HG03457 (cell line): Measurements from ENCODE around the gene PAX7.
"Not testable (repeated sequence)": the region's sequence is repeated elsewhere in the genome, so short reads cannot be mapped to it uniquely, and the experiment has no call there.

Experiments used
- ATAC-seq: cut with Tn5 transposase; IDR thresholded peaks from one replicate; pipeline ENCODE4 v1.9.1; 2021; ENCODE audit warnings: moderate number of reproducible peaks; ENCODE audit not compliant: unreplicated experiment

Gene PAX7

DNA sequence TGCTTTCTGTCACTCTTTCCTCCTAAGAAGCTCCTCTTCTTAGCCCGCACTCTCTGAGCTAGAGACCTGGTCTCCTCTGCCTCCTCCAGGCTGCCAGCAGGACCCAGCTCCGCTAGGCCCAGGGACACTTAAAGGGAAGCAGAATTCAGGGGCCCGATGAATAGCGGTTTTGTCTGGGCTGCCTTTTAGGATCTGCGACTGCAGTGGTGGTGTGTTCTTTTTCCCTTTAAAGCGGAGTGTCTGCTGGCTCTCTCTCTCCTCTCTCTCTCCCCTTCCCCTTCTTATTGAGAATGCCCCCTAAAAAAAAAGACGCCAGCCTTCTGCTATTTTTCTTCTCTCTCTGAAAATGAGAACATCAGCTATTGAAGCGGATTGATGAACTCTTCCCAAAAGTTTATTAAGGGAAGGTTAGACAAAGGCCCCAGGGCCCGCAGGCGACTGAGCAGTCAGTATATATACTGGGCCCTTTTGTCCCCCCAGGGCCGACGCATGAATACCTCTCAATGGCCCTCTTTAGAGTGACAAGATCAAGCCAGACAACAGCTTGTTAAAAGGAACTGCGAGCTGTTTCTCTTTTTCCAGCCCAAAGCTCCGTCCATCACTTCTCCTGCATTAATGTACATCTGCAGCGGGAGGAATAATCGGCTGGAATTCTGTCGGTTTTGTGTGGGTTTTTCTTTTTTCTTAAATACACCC, 27.0 kb downstream of the PAX7 start:
- no peak for ATAC-seq

DNA sequence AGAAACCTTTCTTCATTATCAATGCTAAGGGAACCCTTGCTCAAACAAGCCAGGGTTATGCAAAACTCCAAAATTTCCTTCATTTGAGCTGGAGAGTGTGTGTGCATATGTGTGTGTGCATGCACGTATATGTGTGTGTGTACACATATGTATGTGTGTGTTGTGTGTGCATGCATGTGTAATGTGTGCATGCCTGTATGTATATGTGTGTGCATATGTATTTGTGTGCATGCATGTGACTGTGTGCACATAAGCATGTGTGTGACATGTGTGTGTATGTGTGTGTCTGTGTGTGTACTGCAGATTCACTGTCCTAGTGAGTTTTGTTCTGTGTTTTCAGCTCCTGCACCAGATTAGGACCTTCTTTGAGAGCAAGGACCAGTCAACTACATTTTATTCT, 28.2 kb downstream of the PAX7 start:
- ATAC-seq: no peak

DNA sequence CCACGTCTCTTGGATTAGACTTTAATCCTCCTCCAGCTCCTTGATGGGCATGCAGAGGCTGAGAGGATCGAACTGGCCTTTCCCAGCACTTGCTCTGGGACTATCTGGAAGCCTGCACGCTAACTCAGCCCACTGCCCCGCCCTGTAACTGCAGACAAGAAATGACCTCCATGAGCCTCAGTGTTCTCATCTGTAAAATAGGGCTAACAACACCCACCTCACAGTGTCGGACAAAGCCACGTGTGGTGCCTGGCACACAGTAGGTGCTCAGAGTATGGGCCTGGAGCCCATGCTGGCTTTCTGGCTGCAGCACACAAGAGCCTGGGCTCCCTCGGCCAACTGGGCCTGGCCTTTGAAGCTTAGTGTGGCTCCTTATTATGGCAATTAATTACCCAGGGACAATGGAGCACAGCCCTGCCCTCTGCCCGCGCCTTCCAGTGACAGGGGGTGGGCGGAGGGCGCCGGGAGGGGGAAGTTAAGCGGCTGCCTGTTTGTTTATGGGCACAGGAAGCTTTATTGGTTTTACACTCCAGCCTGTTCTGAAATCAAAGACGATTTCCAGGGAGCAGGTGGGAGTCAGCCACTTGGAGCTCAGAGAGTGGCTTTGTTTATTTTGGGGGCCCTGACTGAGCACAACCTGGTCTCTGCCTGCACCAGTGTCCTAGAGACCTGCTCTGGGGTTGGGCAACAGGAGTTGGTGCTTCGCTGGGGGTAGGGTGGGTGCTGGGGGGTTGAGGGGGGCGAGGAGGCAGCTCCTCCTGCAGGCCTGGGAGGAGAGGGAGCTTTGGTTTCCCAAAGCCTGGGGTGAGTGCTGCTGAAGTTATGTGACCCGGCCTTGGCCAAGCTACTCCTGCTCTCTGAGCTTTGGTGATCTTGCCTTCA, 31.0 kb downstream of the PAX7 start:
- ATAC-seq: no peak

DNA sequence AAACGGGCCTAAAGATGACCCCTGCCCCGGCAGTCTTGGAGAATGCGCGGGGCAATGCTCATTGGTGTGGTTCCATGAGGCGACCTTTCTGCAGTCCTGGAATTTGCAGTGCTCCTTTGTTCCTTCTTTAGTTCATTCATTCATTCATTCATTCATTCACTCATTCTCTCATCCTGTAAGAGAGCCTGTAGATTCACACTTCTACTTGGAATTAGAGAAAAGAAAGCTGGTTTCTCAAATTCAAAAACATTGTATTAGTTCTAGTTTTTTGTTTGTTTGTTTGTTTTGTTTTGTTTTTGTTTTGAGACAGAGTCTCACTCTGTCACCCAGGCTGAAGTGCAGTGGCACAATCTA, 31.6 kb downstream of the PAX7 start:
- ATAC-seq: no peak

DNA sequence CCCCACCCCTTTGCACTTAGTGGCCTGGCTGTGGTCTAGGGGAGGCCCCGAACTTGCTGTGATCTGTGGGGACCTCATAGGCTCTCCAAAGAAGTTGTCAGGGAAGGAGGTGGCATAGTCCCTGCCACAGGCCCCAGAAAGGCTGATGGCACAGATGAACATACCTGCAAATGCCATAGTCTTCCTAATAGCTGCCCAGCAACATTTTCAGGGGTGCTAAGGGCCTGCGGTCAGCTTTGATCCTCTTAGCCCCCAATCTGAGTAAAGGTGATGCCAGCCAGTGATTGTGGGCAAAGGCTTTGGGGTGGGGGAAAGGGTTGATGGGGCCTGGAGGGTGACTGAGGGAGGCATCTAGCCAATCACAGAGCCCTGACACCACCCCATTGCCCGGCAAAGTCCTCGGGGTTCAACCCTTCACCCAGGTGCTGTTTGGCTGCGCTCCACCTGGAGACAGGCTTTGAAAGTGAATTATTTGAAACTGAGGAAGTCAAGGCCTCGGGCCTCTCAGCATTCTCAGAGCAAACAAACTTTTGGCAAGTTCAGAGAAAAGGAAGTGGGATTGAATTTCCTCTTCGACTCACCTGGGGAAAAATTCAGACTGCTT, 35.8 kb downstream of the PAX7 start:
- ATAC-seq: no peak

DNA sequence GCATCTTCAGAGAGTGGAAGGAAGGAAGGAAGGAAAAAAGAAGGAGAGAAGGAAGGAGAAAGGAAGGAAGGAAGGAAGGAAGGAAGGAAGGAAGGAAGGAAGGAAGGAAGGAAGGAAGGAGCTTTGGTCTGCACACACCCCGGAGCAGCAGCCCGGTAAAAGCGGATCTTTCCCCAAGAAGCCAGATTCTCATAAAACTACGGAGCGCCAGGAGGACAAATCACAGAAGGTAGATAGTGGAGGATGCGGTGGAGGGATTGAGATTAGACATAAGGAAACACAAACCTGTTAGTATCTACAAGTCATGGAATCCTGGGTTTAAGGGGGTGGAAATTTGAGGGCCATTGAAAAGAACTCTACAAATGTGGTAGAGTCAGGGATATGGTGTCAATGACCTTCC, 36.7 kb downstream of the PAX7 start:
- no peak for ATAC-seq

DNA sequence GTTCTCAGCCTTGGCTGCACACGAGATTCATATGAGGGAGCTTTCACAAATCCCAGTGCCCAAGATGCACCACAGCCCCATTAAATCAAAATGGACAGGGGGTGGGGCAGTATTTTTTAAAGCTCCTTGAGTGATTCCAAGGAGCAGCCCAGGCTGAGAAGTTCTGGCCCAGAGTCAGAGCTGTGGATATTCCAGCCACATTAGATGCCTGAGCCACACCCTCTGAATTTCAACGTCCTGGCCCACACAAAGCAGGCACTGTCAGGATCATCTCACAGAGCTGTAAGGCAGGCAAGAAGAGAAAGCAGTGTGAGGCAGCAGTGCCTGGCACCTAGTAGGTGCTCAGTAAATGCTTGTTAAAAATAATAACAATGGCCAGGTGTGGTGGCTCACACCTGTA, 37.4 kb downstream of the PAX7 start:
- no peak for ATAC-seq

DNA sequence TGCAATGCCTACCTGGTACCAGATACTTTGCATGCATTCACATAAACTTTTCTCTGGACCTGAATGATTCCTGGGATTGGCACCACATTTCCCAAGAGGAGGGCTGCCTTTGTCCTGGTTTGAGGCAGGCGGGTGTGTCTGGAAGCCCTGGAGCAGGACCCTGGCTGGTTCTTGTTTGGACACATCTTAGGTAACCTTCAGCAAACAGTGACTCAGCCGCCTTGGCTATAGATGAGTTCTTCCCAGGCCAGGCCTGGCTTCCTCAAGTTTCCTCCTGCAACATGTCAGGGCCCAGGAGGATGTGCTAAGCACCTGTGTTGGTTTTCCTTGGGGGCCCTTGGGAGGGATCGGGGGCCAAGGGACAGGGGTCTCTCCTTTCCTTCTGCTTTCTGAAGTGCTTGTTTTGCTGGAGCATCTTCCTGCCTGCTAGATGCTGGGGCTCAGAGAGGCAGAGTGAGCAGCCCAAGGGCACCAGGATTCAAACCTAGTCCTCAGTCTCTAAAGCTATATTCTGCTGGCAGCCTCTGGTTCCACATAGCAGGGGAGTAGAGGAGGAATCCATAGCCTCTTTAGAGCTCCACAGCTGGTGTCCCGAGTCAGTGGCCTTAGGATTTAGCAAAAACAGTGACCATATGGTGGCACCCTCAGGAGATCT, 38.2 kb downstream of the PAX7 start:
- ATAC-seq: no peak

DNA sequence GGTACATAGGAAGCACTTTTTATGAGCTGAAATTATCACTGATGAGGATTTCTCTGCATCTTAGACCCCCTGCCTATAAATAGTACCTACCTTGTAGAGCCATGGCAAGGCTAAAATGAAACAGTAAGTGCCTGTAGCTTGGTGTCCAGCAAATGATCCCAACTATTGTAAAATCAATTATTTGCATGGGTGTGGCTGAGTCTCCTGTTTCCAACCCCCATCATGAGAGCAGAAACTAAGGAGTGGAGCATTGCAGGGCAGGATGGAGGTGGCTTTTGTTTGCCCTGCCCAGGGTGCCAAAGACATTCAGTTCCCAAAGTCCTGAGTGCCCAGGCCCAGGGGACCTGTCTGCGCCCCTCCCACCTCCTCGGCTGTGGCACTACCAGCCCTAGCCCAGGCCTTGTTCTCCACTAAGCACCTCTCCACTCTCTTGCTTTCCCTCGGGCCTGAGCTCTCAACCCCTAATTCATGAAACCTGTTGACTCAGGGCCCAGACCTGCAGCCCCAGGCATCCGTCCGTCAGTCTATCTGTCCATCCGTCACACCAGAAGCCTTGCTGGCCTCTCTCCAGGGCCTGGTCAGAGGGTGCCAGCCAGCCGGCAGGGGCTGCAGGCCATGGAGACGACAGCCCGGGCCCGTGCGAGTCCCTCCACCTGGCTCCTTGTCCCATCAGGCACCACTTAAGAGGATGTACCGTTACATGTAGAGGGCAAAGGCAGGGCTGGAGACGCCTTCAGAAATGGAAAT, 39.6 kb downstream of the PAX7 start:
- ATAC-seq: no peak

DNA sequence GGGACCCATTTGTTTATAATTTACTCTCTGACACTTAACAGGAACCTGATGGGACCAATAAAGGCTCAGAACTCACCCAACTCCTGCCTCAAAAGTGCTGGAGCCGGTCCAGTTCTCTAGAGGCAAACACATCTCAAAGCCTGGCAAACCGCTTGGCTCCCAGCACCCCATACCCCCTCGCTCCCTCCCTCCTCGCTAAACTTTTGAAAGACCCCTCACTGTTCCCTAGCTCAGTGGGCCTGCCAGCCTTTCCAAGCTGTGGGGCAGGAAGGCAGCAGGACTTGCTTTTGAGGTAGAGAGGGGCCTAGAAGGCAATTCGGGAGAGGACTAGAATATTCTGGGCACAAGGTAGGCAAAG, 40.2 kb downstream of the PAX7 start:
- ATAC-seq: no peak

DNA sequence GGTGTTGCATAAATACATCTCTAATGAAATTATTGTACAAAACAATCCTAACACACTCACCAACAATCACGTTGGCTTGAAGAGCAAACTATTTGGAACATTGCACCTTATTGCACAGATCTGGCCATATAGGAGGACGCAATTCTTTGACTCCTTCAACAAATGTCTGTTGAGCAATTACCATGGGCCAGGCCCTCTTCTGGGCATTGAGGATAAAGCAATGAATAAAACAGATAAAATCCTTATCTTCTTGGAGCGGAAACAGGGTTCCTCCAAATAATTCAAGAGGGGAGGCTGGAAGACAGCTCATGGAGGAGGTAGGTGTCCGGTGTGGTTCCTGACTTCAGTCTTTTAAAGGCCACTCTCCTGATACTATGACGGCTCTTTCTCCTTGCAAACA, 43.3 kb downstream of the PAX7 start:
- ATAC-seq: no peak

DNA sequence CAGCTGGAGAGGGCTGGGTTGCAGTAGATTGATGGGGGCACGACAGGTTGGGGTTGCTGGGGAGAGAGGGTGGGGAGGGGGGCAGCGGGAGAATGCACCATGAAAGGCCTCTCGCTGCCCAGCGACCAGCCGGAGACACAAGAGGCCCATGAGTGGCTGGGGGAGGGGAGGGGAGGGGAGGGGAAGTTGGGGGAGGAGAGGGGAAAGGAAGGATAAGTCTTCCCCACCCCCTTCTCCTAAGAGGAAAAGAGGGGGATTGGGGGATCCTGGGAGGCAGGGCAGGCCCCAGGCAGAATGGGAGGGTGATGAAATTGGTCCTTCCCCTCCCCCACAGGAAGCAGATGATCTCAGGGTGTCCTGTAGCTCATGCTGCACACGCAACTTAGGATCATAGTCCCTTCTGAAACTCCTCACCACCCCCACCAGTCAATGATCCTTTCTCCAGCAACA, 45.7 kb downstream of the PAX7 start:
- no peak for ATAC-seq

DNA sequence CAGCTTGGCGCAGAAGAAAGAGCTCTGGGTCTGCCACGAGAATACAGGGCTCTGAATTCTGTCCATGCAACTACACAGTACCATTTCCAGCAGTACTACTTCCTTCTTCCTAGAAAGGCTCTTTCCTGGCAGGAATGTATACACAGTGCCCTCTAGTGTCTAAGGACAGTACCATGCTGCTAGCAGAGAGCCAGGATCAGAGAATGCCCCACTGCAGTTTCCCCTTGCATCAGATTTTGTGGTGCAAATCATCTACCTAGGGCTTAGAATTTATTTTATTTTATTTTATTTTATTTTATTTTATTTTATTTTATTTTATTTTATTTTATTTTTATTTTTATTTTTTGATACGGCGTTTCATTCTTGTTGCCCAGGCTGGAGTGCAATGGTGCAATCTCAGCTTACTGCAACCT, 50.8 kb downstream of the PAX7 start:
- ATAC-seq: no peak

DNA sequence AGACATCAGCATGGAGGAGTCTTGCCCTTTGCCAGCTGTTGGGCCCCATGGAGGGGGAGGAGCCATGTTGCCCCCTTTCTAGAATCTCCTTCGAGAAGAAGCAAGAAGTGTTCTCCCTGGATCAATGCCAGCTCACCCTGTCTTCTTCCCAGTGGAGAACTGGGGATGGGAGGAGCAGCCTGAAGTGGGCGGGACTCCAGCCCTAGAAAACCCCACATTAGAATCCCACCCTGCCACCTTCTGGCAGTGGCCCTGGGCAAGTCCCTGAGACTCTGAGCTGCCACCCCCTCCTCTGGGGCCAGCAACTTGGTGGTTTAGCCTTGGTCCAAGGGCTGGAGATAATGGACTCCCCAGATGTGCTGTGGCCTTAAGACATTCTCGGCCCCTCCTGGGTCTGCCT, 51.7 kb downstream of the PAX7 start:
- no peak for ATAC-seq

DNA sequence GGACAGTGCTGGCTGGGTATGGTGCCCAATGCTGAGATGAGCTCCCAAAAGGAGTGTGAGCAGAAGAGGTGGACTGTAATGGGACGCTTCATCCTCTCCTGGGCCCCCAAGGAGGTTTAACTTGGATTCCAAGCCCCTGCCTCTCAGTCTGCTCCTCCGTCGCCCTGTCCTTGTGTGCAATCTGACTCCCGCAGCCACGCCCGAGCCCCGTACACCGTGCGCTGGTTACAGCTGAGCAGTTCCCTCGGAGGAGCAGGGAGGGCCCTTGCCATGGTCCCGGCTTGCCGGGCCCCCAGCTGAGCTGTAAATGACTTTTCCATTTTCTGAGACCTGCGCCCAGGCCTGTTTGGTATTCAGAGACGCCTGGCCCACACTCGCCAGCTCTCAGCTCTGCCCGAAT, 53.7 kb downstream of the PAX7 start:
- no peak for ATAC-seq

DNA sequence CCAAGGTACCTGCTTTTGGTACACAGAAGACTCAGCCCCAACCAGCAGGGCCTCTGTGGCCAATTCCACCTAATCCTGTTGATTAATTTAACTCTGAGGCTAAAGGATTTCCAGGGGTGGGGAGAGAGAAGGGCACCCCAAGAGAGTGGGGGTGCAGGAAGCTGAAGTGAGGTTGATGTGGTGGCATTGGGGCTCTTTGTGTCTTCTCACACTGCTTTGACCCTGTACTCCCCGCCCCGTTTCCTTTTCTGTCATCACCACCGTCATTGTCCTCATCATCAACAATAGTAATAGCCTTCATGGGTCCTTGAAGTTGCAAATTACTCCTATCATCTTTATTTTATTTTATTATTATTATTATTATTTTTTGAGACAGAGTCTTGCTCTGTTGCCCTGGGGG, 55.9 kb downstream of the PAX7 start:
- no peak for ATAC-seq

DNA sequence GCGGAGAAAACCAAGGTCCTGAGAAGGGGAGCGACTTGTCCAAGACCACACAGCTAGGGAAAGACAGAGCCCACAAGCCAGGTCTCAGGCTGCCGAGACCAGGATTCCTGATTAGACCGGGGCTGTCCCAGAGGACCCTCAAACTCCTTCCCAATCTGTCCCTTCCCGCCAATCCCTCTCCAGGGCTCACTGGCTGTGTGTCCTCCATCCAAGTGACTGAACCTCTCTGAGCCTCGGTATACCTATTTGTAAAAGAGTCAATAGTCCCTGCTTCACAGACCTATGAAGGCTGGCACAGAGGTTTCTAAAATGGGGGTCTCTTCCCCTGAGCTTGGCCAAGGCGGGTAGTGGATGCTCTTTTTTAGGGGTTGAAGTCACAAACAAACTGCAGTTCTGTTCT, 56.6 kb downstream of the PAX7 start:
- no peak for ATAC-seq

DNA sequence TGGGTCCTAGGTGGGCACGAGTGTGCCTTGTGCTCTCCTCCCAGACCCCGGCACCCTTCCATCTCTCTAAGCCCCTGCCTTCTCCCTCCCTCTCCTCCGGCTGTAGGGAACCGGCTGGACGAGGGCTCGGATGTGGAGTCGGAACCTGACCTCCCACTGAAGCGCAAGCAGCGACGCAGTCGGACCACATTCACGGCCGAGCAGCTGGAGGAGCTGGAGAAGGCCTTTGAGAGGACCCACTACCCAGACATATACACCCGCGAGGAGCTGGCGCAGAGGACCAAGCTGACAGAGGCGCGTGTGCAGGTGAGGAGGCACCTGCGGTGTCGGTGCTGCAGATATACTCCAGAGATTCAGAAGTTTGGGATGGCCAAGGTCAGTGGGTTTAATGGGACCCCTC, 61.0 kb downstream of the PAX7 start:
- no peak for ATAC-seq

DNA sequence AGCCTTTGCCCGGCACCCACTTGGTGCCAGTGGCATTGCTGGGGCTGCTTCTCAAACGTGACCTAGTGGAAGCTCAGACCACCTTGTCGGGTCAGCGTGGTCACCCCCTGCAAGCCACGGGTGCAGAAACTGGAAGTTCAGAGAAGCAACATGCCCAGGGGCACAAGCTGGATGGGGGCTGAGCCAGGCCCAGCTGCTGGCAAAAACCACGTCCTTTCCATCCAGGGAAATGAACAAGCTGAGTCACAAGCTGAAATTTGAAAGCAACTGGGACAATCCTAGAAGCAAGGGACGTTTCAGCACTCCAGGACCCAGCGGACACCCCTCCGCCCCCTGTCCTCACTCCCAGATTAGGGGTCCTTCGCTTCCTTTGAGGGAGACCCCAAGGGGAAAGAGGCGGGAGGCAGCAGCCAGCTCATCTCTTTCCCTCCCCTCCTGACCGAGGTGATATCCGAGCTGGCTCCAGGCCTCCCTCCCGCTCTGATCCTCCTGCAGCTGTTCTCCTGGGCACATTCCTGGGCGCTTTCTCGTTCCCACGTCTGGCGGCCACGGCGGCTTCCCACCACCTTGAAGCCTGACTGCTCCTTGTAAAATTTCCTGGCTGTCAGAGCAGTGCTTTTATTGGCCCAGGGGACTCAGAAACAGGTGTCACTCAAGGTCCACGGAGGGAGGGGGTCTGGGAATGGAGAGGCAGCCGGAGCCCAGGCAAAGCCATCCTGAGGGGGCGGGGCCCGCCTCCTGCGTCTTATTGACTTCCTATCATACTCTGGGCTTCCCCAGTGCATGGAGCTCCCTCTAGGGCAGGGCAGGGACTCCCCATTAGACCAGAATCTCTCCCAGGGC, 62.8 kb downstream of the PAX7 start:
- ATAC-seq: no peak

DNA sequence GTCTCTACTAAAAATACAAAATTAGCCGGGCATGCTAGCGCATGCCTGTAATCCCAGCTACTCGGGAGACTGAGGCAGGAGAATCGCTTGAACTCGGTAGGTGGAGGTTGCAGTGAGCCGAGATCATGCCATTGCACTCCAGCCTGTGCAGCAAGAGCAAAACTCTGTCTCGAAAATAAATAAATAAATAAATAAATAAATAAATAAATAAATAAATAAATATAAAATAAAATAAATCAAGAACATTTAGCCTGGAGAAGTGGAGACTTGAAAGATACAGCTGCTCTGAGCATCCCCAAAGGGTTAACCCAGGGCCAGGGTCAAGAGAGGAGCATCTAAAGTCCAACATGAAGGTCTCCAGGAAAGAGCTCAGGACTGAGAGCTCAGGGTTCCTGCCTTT, 63.6 kb downstream of the PAX7 start:
- not testable (repeated sequence) for ATAC-seq
